Measurements from ENCODE around the gene MYLK. TPM values are rescaled to one million over a fixed set of nuclear protein-coding genes. Genes with fewer than 3 reads are reported as not detected.

Gene MYLK
- total and polyA plus RNA-seq, 9 of the 15 experiments (the other 6 are each of a cell fraction or from before 2014, with no cell fraction given), result 0.11 to 0.53 (median 0.18) TPM; not detected in 2

DNA sequence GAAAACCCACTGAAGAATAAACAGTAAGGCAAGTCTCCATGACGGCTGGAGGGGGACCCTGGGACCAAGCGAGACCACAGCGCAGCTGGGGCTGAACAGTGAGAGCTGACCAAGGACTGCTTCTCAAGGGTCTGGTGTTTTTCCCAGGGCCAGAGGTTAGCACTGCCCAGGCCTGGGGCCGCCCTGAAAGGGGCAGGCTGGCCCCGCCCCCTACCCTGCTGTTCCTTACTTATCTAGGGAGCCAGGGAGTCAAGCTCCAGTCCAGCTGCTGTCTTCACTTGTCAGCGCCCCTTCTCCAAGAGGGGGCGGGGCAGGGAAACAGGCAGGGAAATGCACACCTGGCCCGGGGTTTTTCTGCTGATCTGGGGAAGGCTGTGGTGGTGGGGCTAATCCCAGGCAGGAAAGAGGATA is 247.7 kb downstream of the MYLK start:
- ATAC-seq (peak; percentile 95), DNase-seq (ENCODE audit: extremely low read depth in 1 of 4, low spot score in 3 of 4) (peak; percentile 82 to 89 (median 86)), FAIRE-seq (peak; percentile 68)
- no TSS peak for BruUV-seq (replicated peaks)
- Histone ChIP-seq H3K27me3 (ENCODE audit: control insufficient read depth in 2 of 2, insufficient read depth in 2 of 2, low read length in 2 of 2) (peaks cover 4 to 30% of the 10 kb centered on the region in 2 experiments; a peak in 3 of 5 replicates), H3K9ac (ENCODE audit: insufficient read depth in 1 of 2, low read depth in 2 of 2, low read length in 2 of 2) (peak overlapping the region in 1 of 2 experiments; percentile 1; a peak in 1 of 4 replicates), H3K4me1 (replicated peaks in 1 of 2; ENCODE audit: control insufficient read depth in 2 of 2, insufficient read depth in 2 of 2, low read length in 2 of 2) (peaks cover 8% of the 10 kb centered on the region in 2 experiments; a peak in 4 of 5 replicates), H3K4me2 (ENCODE audit: insufficient read depth, low read length) (peak overlapping the region; percentile 58; the same call in 1 of the 2 replicates), H4K20me1 (replicated peaks; ENCODE audit: control insufficient read depth, insufficient read depth, low read length) (no peaks in the 10 kb centered on the region), H3K79me2 (ENCODE audit: control insufficient read depth, insufficient read depth, low read length) (no peaks in the 10 kb centered on the region), H3K27ac (ENCODE audit: extremely low read depth, low read depth, low read length) (no peak overlapping the region), H3K9me1 (ENCODE audit: control insufficient read depth, insufficient read depth, low read length) (no peaks in the 10 kb centered on the region), H3K4me3 (no peak overlapping the region), H3K9me3 (replicated peaks; ENCODE audit: control insufficient read depth, insufficient read depth, low read depth, low read length) (no peaks in the 10 kb centered on the region), H3K36me3 (ENCODE audit: control insufficient read depth, insufficient read depth, low read length) (no peaks in the 10 kb centered on the region), H2AFZ (ENCODE audit: low read depth, low read length) (peak overlapping the region; percentile 74; the same call in 1 of the 2 replicates)
- in situ Hi-C loops (cut with MboI) (no loop called here), intact Hi-C loops (cut with micrococcal nuclease) (no loop called here)
- POLR2A ChIA-PET, result interaction anchor here (0.6 to 0.7 kb wide), 2 partner anchors 10 to 246 kb away, joined by 3 read pairs; no protein-coding TSS in a partner anchor
- WGBS (ENCODE audit: insufficient coverage, low coverage, missing lambda C conversion rate), result 17% methylated on average over 7 of the region's 8 CpGs
- CTCF ChIA-PET (ENCODE audit: low intra/inter-chr PET ratio), result no interaction called here
- TF ChIP-seq SRSF7 (optimal IDR thresholded peaks at IDR 0.05; ENCODE audit: low read depth, low read length) (no peak), TCF3 (CRISPR knock-in tag; IDR thresholded peaks at IDR 0.05) (peak; percentile 70), EP400 (IDR thresholded peaks at IDR 0.05) (no peak), CBFA2T2 (conservative IDR thresholded peaks at IDR 0.05) (peak; percentile 75), EP300 (IDR thresholded peaks at IDR 0.05; ENCODE audit: low read length) (peak; percentile 43; the same call in 1 of the 2 replicates), SMARCA4 (IDR thresholded peaks at IDR 0.05) (0 out of 2 replicates have a peak, but pooled peaks have one; percentile 18), DACH1 (IDR thresholded peaks at IDR 0.05; ENCODE audit: partially characterized antibody) (peak; percentile 15), TAL1 (IDR thresholded peaks at IDR 0.05) (peak; percentile 62), CBFA2T3 (IDR thresholded peaks at IDR 0.05) (peak; percentile 82), NCOR1 (IDR thresholded peaks at IDR 0.05) (peak; percentile 33), GATA2 (CRISPR knock-in tag; IDR thresholded peaks at IDR 0.05) (0 out of 2 replicates have a peak, but pooled peaks have one; percentile 38), TEAD4 (IDR thresholded peaks at IDR 0.05; ENCODE audit: low read length) (peak; percentile 59), TEAD4 (CRISPR knock-in tag; IDR thresholded peaks at IDR 0.05; ENCODE audit: borderline replicate concordance) (no peak), SMARCE1 (IDR thresholded peaks at IDR 0.05) (no peak), MEIS2 (IDR thresholded peaks at IDR 0.05; ENCODE audit: partially characterized antibody) (peak; percentile 80)
- TF ChIP-seq, protein P1, sequence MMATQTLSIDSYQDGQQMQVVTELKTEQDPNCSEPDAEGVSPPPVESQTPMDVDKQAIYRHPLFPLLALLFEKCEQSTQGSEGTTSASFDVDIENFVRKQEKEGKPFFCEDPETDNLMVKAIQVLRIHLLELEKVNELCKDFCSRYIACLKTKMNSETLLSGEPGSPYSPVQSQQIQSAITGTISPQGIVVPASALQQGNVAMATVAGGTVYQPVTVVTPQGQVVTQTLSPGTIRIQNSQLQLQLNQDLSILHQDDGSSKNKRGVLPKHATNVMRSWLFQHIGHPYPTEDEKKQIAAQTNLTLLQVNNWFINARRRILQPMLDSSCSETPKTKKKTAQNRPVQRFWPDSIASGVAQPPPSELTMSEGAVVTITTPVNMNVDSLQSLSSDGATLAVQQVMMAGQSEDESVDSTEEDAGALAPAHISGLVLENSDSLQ (IDR thresholded peaks at IDR 0.05), result peak; percentile 53; the same call in 1 of the 2 replicates
- TF ChIP-seq, protein P2, sequence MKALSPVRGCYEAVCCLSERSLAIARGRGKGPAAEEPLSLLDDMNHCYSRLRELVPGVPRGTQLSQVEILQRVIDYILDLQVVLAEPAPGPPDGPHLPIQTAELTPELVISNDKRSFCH (CRISPR knock-in tag; IDR thresholded peaks at IDR 0.05), result no peak
- TF ChIP-seq, protein P2 (tag; IDR thresholded peaks at IDR 0.05), result no peak
- TF ChIP-seq, protein P3, sequence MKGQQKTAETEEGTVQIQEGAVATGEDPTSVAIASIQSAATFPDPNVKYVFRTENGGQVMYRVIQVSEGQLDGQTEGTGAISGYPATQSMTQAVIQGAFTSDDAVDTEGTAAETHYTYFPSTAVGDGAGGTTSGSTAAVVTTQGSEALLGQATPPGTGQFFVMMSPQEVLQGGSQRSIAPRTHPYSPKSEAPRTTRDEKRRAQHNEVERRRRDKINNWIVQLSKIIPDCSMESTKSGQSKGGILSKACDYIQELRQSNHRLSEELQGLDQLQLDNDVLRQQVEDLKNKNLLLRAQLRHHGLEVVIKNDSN (CRISPR knock-in tag; IDR thresholded peaks at IDR 0.05), result no peak
- TF ChIP-seq, protein P4, sequence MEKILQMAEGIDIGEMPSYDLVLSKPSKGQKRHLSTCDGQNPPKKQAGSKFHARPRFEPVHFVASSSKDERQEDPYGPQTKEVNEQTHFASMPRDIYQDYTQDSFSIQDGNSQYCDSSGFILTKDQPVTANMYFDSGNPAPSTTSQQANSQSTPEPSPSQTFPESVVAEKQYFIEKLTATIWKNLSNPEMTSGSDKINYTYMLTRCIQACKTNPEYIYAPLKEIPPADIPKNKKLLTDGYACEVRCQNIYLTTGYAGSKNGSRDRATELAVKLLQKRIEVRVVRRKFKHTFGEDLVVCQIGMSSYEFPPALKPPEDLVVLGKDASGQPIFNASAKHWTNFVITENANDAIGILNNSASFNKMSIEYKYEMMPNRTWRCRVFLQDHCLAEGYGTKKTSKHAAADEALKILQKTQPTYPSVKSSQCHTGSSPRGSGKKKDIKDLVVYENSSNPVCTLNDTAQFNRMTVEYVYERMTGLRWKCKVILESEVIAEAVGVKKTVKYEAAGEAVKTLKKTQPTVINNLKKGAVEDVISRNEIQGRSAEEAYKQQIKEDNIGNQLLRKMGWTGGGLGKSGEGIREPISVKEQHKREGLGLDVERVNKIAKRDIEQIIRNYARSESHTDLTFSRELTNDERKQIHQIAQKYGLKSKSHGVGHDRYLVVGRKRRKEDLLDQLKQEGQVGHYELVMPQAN (IDR thresholded peaks at IDR 0.05; ENCODE audit: borderline replicate concordance), result no peak
- TF ChIP-seq, protein P5, sequence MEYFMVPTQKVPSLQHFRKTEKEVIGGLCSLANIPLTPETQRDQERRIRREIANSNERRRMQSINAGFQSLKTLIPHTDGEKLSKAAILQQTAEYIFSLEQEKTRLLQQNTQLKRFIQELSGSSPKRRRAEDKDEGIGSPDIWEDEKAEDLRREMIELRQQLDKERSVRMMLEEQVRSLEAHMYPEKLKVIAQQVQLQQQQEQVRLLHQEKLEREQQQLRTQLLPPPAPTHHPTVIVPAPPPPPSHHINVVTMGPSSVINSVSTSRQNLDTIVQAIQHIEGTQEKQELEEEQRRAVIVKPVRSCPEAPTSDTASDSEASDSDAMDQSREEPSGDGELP (CRISPR knock-in tag; IDR thresholded peaks at IDR 0.05; ENCODE audit: borderline replicate concordance), result peak; percentile 73; the same call in 1 of the 2 replicates

Data from K562 (cell line).